ENCODE measurements around the gene SH3BP5. TPM values are rescaled to one million over a fixed set of nuclear protein-coding genes. Genes with fewer than 3 reads are reported as not detected.
A peak's percentile ranks its signal among the peaks of the same experiment; 100 is the strongest.
"Not testable (repeated sequence)": the region's sequence is repeated elsewhere in the genome, so short reads cannot be mapped to it uniquely, and the experiment has no call there.

SH3BP5 gene
- total RNA-seq, 4 donors from 2014 or later: 99.0 to 113 (median 105) TPM

DNA sequence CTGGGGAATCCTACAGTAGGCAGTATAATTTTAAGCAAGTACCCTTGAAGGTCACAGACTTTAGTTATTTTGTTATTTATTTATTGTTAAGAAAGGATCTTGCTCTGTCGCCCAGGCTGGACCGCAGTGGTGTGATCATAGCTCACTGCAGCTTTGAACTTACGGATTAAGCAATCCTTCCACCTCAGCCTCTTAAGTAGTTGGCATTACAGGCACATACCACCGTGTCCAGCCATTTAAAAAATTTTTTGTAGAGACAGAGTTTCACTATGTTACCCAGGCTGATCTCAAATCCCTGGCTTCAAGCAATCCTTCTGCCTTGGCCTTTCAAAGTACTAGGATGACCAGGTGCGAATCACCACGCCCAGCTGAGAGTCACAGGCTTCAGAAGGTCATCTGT, 22.1 kb upstream of the SH3BP5 start:
- Histone ChIP-seq H3K4me1 (peaks cover 0 to 7% (median 2%) of the 10 kb centered on the region in 4 donors), H3K4me3 (no peak overlapping the region), H3K27ac (no peak overlapping the region), H3K9me3 (peaks cover 0 to 19% (median 0%) of the 10 kb centered on the region in 4 donors), H3K27me3 (no peaks in the 10 kb centered on the region), H3K36me3 (no peaks in the 10 kb centered on the region)
- TF ChIP-seq, protein P1, sequence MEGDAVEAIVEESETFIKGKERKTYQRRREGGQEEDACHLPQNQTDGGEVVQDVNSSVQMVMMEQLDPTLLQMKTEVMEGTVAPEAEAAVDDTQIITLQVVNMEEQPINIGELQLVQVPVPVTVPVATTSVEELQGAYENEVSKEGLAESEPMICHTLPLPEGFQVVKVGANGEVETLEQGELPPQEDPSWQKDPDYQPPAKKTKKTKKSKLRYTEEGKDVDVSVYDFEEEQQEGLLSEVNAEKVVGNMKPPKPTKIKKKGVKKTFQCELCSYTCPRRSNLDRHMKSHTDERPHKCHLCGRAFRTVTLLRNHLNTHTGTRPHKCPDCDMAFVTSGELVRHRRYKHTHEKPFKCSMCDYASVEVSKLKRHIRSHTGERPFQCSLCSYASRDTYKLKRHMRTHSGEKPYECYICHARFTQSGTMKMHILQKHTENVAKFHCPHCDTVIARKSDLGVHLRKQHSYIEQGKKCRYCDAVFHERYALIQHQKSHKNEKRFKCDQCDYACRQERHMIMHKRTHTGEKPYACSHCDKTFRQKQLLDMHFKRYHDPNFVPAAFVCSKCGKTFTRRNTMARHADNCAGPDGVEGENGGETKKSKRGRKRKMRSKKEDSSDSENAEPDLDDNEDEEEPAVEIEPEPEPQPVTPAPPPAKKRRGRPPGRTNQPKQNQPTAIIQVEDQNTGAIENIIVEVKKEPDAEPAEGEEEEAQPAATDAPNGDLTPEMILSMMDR (IDR thresholded peaks at IDR 0.05): no peak
- TF ChIP-seq POLR2A (IDR thresholded peaks at IDR 0.05) (no peak), EP300 (IDR thresholded peaks at IDR 0.05) (no peak)
- DNase-seq (ENCODE audit: low spot score in 2 of 2): no peak
- WGBS, 2 donors: 87 to 98% methylated on average over 6 of the region's 6 CpGs

- Histone ChIP-seq H3K36me3 (no peaks in the 10 kb centered on the region), H3K27ac (no peak overlapping the region), H3K4me3 (no peak overlapping the region), H3K4me1 (no peaks in the 10 kb centered on the region), H3K27me3 (no peaks in the 10 kb centered on the region), H3K9me3 (peaks cover 0 to 19% (median 0%) of the 10 kb centered on the region in 4 donors)
- DNase-seq (ENCODE audit: low spot score in 2 of 2): no peak
- WGBS, 2 donors: 92 to 96% methylated on average over 3 of the region's 3 CpGs
- TF ChIP-seq POLR2A (IDR thresholded peaks at IDR 0.05) (no peak), EP300 (IDR thresholded peaks at IDR 0.05) (no peak)
- TF ChIP-seq, protein P1 (IDR thresholded peaks at IDR 0.05): no peak
These were observed 17.8 kb upstream of the SH3BP5 start for GRCh38 chr3:15350141-15350540.

GRCh38 chr3:15349438-15349837, 17.1 kb upstream of the SH3BP5 start:
- not testable (repeated sequence) for H3K36me3 ChIP-seq; H3K27ac ChIP-seq; H3K4me1 ChIP-seq; H3K27me3 ChIP-seq; H3K4me3 ChIP-seq; DNase-seq (ENCODE audit: low spot score in 2 of 2)
- peaks cover 0 to 19% (median 0%) of the 10 kb centered on the region in 4 donors for H3K9me3 ChIP-seq
- WGBS, 2 donors: 96 to 98% methylated on average over 5 of the region's 5 CpGs

DNA sequence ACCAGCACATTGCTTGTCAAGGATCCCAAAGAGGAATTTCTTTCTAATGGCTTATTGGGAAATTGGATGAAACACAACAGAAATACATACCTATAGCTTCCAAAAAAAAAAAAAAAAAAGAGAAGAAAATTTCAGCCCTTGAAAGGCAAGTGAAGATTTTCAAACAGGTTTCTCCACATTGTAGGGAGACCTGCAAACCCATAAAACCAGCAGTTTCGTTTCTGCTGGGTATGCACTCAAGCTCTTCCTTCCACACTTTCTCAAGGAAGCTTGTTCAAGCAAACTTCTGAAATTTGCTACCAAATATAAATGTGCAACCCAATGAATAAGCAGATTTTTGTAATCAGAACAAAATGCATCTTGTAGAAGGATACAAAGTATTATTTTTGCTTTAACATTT, 15.9 kb upstream of the SH3BP5 start:
- Histone ChIP-seq H3K4me1 (no peaks in the 10 kb centered on the region), H3K27me3 (no peaks in the 10 kb centered on the region), H3K36me3 (no peaks in the 10 kb centered on the region), H3K4me3 (no peak overlapping the region), H3K27ac (no peak overlapping the region), H3K9me3 (peaks cover 0 to 19% (median 0%) of the 10 kb centered on the region in 4 donors)
- TF ChIP-seq POLR2A (IDR thresholded peaks at IDR 0.05): no peak
- no peak for TF ChIP-seq EP300 (IDR thresholded peaks at IDR 0.05)
- TF ChIP-seq, protein P1 (IDR thresholded peaks at IDR 0.05): no peak
- WGBS, 2 donors: 43 to 50% methylated on average over 1 of the region's 1 CpG
- no peak for DNase-seq (ENCODE audit: low spot score in 2 of 2)

DNA sequence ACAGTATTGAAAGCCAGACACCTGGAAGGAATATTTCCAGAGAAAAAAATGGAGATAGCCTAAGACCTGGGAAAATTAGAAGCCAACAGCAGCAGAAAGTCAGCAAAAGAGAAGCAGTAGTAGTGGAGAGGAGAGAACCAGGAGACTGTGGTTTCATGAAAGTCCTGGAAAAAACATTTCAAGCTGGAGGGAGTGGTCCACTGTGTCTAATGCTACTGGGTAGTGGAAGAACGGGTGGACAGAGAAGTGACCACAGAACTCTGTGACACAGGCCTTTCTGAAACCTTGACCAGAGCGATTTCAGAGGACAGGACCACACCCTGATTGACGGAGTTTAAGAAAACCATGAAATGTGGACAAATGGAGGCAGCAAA, 15.3 kb upstream of the SH3BP5 start:
- H3K9me3 ChIP-seq: peaks cover 0 to 19% (median 0%) of the 10 kb centered on the region in 4 donors
- no peaks in the 10 kb centered on the region for H3K4me1 ChIP-seq
- no peak overlapping the region for H3K4me3 ChIP-seq
- H3K27ac ChIP-seq: peak overlapping the region in 1 of 4 donors; percentile 10
- H3K36me3 ChIP-seq: no peaks in the 10 kb centered on the region
- H3K27me3 ChIP-seq: no peaks in the 10 kb centered on the region
- WGBS, 2 donors: 71 to 80% methylated on average over 3 of the region's 3 CpGs
- DNase-seq (ENCODE audit: low spot score in 2 of 2): no peak
- TF ChIP-seq POLR2A (IDR thresholded peaks at IDR 0.05) (no peak), EP300 (IDR thresholded peaks at IDR 0.05) (no peak)
- TF ChIP-seq, protein P1 (IDR thresholded peaks at IDR 0.05): no peak

Measured in tibial nerve (tissue), 4 donors.